OCI-LY7 (cell line): ENCODE data around the gene NDUFB10.

Source experiments
- CTCF ChIP-seq: fragments of 200-600 bp; sonication (generic); conservative IDR thresholded peaks from 2 replicates; pipeline ENCODE4 v1.5.1; 2014; ENCODE audit warnings: mild to moderate bottlenecking, antibody characterized with exemption, low read length, moderate library complexity, mixed read lengths
- EZH2phosphoT487 ChIP-seq: fragments of 200-600 bp; sonication (generic); IDR thresholded peaks from 2 replicates; pipeline ENCODE4 v1.6.1; 2018; ENCODE audit warnings: low read depth, borderline replicate concordance, mild to moderate bottlenecking, mixed run types, antibody characterized with exemption, low read length, moderate library complexity, mixed read lengths

- TF ChIP-seq CTCF (no peak), EZH2phosphoT487 (no peak)
Measured at GRCh38 chr16:1998360-1998835, 39.1 kb downstream of the NDUFB10 start.
